Motor neuron (in vitro differentiated cells): ENCODE measurements around the gene E2F1. TPM values are rescaled to one million over a fixed set of nuclear protein-coding genes. Genes with fewer than 3 reads are reported as not detected.
A peak's percentile ranks its signal among the peaks of the same experiment; 100 is the strongest.
"Not testable (repeated sequence)": the region's sequence is repeated elsewhere in the genome, so short reads cannot be mapped to it uniquely, and the experiment has no call there.

Experiments used
- ATAC-seq, 8 experiments: fragments of 200-7000 bp; cut with Tn5 transposase; replicated peaks in 6 of 8; 2 replicates each; pipeline ENCODE4 v1.8.0; 2021; ENCODE audit warnings: mild to moderate bottlenecking in 8 of 8, moderate library complexity in 8 of 8
- H3K27ac ChIP-seq, 2 donors: fragments of 250-450 bp; sonication (Bioruptor Pico); 2 replicates each; pipeline ENCODE4 v1.9.0; 2021; ENCODE audit warnings: antibody characterized with exemption in 2 of 2, mild to moderate bottlenecking in 2 of 2, moderate library complexity in 1 of 2
- H3K4me1 ChIP-seq, 2 donors: fragments of 250-450 bp; sonication (Bioruptor Pico); replicated peaks in 1 of 2; 2 replicates each; pipeline ENCODE4 v1.6.1; 2021; ENCODE audit warnings: antibody characterized with exemption in 2 of 2, mild to moderate bottlenecking in 2 of 2, moderate library complexity in 1 of 2
- H3K4me3 ChIP-seq, 5 donors: fragments of 250-450 bp; sonication (Bioruptor Pico); 2 replicates each; pipeline ENCODE4 v1.9.0; 2021; ENCODE audit warnings: antibody characterized with exemption in 5 of 5, mild to moderate bottlenecking in 5 of 5, moderate library complexity in 4 of 5
- WGBS, 10 experiments: fragments of 450-650 bp; shearing (Covaris generic); methylation state at CpG; one replicate each; pipeline ENCODE4 v1.0.0; 2022; 5-methylcytosine and 5-hydroxymethylcytosine counted together
- in situ Hi-C, 9 experiments: fragments of 400-800 bp; cut with MboI; loops; one replicate each; pipeline ENCODE4 v1.15.0; 2021; ENCODE audit warnings: low sequenced_read_pairs in 9 of 9, low pct_unique_long_range_greater_than_20kb in 2 of 9; ENCODE audit not compliant: unreplicated experiment in 9 of 9
- total RNA-seq, 8 experiments: library from RNA; unstranded; fragments of 300-600 nt; gene quantifications; 2 replicates each; pipeline versions ENCODE4 v1.2.3 to v1.2.4, GENCODE V29; 2022

The E2F1 gene
- total RNA-seq, 8 experiments from 2014 or later = 0.86 to 31.2 (median 2.2) TPM

- in situ Hi-C loops = loop anchor here in 3 of 9 experiments (10.0 kb wide), 2 partner anchors 189 to 199 kb away; no protein-coding TSS in a partner anchor
These were observed 32.1 kb downstream of the E2F1 start for GRCh38 chr20:33653900-33654596.

GRCh38 chr20:33653218-33653899 lies 32.8 kb downstream of the E2F1 start:
- no peak overlapping the region for H3K27ac ChIP-seq
- peak; percentile 44 to 86 (median 66) for ATAC-seq

More at GRCh38 chr20:33653900-33654596, 32.1 kb downstream of the E2F1 start:
- H3K4me3 ChIP-seq = no peak overlapping the region
- no peak overlapping the region for H3K27ac ChIP-seq
- no peak for ATAC-seq
- WGBS, 10 experiments = 68 to 100% (median 90%) methylated on average over 1 to 11 of the region's 11 CpGs; no CpG with 5 or more reads in 5 of the 10 experiments
- H3K4me1 ChIP-seq = peaks cover 19 to 22% of the 10 kb centered on the region in 2 donors

GRCh38 chr20:33651562-33652048 lies 34.6 kb downstream of the E2F1 start:
- in situ Hi-C loops = loop anchor here in 3 of 9 experiments (10.0 kb wide), 2 partner anchors 187 to 197 kb away; no protein-coding TSS in a partner anchor
- Histone ChIP-seq H3K4me1 (peaks cover 21 to 24% of the 10 kb centered on the region in 2 donors), H3K27ac (no peak overlapping the region), H3K4me3 (no peak overlapping the region)
- 81 to 100% (median 93%) methylated on average over 1 to 12 of the region's 13 CpGs; no CpG with 5 or more reads in 2 of the 10 experiments for WGBS, 10 experiments
- no peak for ATAC-seq

More at GRCh38 chr20:33653218-33653899, 32.8 kb downstream of the E2F1 start:
- in situ Hi-C loops = loop anchor here in 3 of 9 experiments (10.0 kb wide), 2 partner anchors 189 to 199 kb away; no protein-coding TSS in a partner anchor
- peaks cover 21 to 24% of the 10 kb centered on the region in 2 donors for H3K4me1 ChIP-seq
- no peak overlapping the region for H3K4me3 ChIP-seq
- 6 to 63% (median 27%) methylated on average over 1 to 9 of the region's 16 CpGs; no CpG with 5 or more reads in 2 of the 10 experiments for WGBS, 10 experiments

- in situ Hi-C loops = loop anchor here in 3 of 9 experiments (10.0 kb wide), 2 partner anchors 186 to 196 kb away; no protein-coding TSS in a partner anchor
- no peak for ATAC-seq
- H3K27ac ChIP-seq = no peak overlapping the region
- no peak overlapping the region for H3K4me3 ChIP-seq
- 60 to 100% (median 92%) methylated on average over 1 to 7 of the region's 10 CpGs for WGBS, 10 experiments
- peaks cover 21 to 24% of the 10 kb centered on the region in 2 donors for H3K4me1 ChIP-seq
These were observed 35.2 kb downstream of the E2F1 start for GRCh38 chr20:33650753-33651561.

GRCh38 chr20:33650111-33650752 lies 36.0 kb downstream of the E2F1 start:
- Histone ChIP-seq H3K27ac (no peak overlapping the region), H3K4me3 (no peak overlapping the region), H3K4me1 (peaks cover 21 to 24% of the 10 kb centered on the region in 2 donors)
- in situ Hi-C loops = loop anchor here in 3 of 9 experiments (10.0 kb wide), 2 partner anchors 185 to 195 kb away; no protein-coding TSS in a partner anchor
- no peak for ATAC-seq
- 61 to 100% (median 95%) methylated on average over 1 to 5 of the region's 11 CpGs; no CpG with 5 or more reads in 1 of the 10 experiments for WGBS, 10 experiments

- WGBS, 10 experiments = 0 to 100% (median 60%) methylated on average over 1 to 8 of the region's 19 CpGs; no CpG with 5 or more reads in 2 of the 10 experiments
- Histone ChIP-seq H3K4me3 (no peak overlapping the region), H3K27ac (peak overlapping the region in 1 of 2 donors; percentile 28), H3K4me1 (peaks cover 21 to 24% of the 10 kb centered on the region in 2 donors)
- in situ Hi-C loops = loop anchor here in 1 of 9 experiments (10.0 kb wide), 1 partner anchor 194 kb away; no protein-coding TSS in a partner anchor
- peak in 7 of 8 experiments; percentile 33 to 71 (median 67) for ATAC-seq
These were observed 36.9 kb downstream of the E2F1 start for GRCh38 chr20:33649201-33649681.

GRCh38 chr20:33648396-33649004 lies 37.7 kb downstream of the E2F1 start:
- H3K27ac ChIP-seq = no peak overlapping the region
- peak in 3 of 8 experiments; percentile 2 to 17 (median 6) for ATAC-seq
- no peak overlapping the region for H3K4me3 ChIP-seq
- in situ Hi-C loops = loop anchor here in 1 of 9 experiments (10.0 kb wide), 1 partner anchor 194 kb away; no protein-coding TSS in a partner anchor
- 33 to 100% (median 93%) methylated on average over 1 to 12 of the region's 14 CpGs for WGBS, 10 experiments
- H3K4me1 ChIP-seq = peaks cover 21 to 24% of the 10 kb centered on the region in 2 donors

GRCh38 chr20:33647603-33648395 lies 38.4 kb downstream of the E2F1 start:
- peak in 5 of 8 experiments; percentile 2 to 62 (median 14) for ATAC-seq
- H3K4me3 ChIP-seq = no peak overlapping the region
- in situ Hi-C loops = loop anchor here in 1 of 9 experiments (10.0 kb wide), 1 partner anchor 193 kb away; no protein-coding TSS in a partner anchor
- no peak overlapping the region for H3K27ac ChIP-seq
- WGBS, 10 experiments = 7 to 100% (median 80%) methylated on average over 1 to 8 of the region's 11 CpGs; no CpG with 5 or more reads in 3 of the 10 experiments
- H3K4me1 ChIP-seq = peaks cover 17 to 21% of the 10 kb centered on the region in 2 donors

GRCh38 chr20:33646959-33647602 lies 39.1 kb downstream of the E2F1 start:
- not testable (repeated sequence) for H3K4me3 ChIP-seq, ATAC-seq, H3K27ac ChIP-seq
- peaks cover 16 to 20% of the 10 kb centered on the region in 2 donors for H3K4me1 ChIP-seq
- in situ Hi-C loops = loop anchor here in 1 of 9 experiments (10.0 kb wide), 1 partner anchor 192 kb away; no protein-coding TSS in a partner anchor
- WGBS, 10 experiments = 67 to 100% (median 89%) methylated on average over 1 to 8 of the region's 14 CpGs; no CpG with 5 or more reads in 2 of the 10 experiments

GRCh38 chr20:33646191-33646590 lies 40.0 kb downstream of the E2F1 start:
- in situ Hi-C loops = loop anchor here in 1 of 9 experiments (10.0 kb wide), 1 partner anchor 191 kb away; no protein-coding TSS in a partner anchor

More at GRCh38 chr20:33646191-33646590, 40.0 kb downstream of the E2F1 start:
- 83 to 100% (median 94%) methylated on average over 1 to 5 of the region's 5 CpGs; no CpG with 5 or more reads in 5 of the 10 experiments for WGBS, 10 experiments
- Histone ChIP-seq H3K4me1 (peaks cover 7 to 12% of the 10 kb centered on the region in 2 donors), H3K4me3 (no peak overlapping the region), H3K27ac (no peak overlapping the region)
- ATAC-seq = no peak
